Measurements from ENCODE around the gene GMPR2. TPM values are rescaled to one million over a fixed set of nuclear protein-coding genes. Genes with fewer than 3 reads are reported as not detected.

The GMPR2 gene
- total and polyA plus RNA-seq, 2 of the 4 experiments (the other 2 are of a cell fraction) = 63.7 to 92.5 TPM

- CTCF ChIA-PET = interaction anchor here (2.5 kb wide), 1 partner anchor 10 kb away, joined by 7 read pairs; the partner anchor contains the start of gene MDP1
Observed at GRCh38 chr14:24226473-24226872, 6.3 kb upstream of the GMPR2 start.

More at GRCh38 chr14:24226473-24226872, 6.3 kb upstream of the GMPR2 start:
- no peaks in the 10 kb centered on the region for H3K9me3 ChIP-seq (ENCODE audit: control insufficient read depth, insufficient read depth, low read length)
- DNase-seq (no peak), ATAC-seq (ENCODE audit: low read depth) (no peak)
- TF ChIP-seq, protein P1, sequence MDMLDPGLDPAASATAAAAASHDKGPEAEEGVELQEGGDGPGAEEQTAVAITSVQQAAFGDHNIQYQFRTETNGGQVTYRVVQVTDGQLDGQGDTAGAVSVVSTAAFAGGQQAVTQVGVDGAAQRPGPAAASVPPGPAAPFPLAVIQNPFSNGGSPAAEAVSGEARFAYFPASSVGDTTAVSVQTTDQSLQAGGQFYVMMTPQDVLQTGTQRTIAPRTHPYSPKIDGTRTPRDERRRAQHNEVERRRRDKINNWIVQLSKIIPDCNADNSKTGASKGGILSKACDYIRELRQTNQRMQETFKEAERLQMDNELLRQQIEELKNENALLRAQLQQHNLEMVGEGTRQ (IDR thresholded peaks at IDR 0.05; ENCODE audit: low read depth, low read length) = no peak
- peak; percentile 95 for TF ChIP-seq MAFK (IDR thresholded peaks at IDR 0.05; ENCODE audit: low read depth, low read length)
- H2BK120ac ChIP-seq (ENCODE audit: low read depth, low read length) = no peak overlapping the region
- H3K9ac ChIP-seq (ENCODE audit: low read depth, low read length) = no peak overlapping the region
- H4K5ac ChIP-seq (ENCODE audit: low read depth, low read length) = no peak overlapping the region
- H3K4me3 ChIP-seq (ENCODE audit: insufficient read depth, low read depth, low read length) = no peak overlapping the region
- H4K8ac ChIP-seq (ENCODE audit: low read depth in 2 of 2, low read length in 2 of 2) = no peak overlapping the region
- in situ Hi-C loops (cut with MboI; ENCODE audit: low sequenced_read_pairs) (no loop called here), dilution Hi-C loops (cut with HindIII; ENCODE audit: low sequenced_read_pairs, unreplicated experiment) (no loop called here), intact Hi-C loops (cut with micrococcal nuclease) (no loop called here)
- no TSS peak for BruUV-seq (replicated peaks)
- H3K14ac ChIP-seq (replicated peaks; ENCODE audit: low read depth, low read length) = no peak overlapping the region
- H2BK15ac ChIP-seq (ENCODE audit: low read depth, low read length) = no peak overlapping the region
- H3K27me3 ChIP-seq (ENCODE audit: control insufficient read depth, insufficient read depth, low read length) = no peaks in the 10 kb centered on the region
- H2AK5ac ChIP-seq (ENCODE audit: low read depth, low read length) = no peak overlapping the region
- POLR2A ChIA-PET (ENCODE audit: unreplicated experiment) = no interaction called here
- H3K23ac ChIP-seq (ENCODE audit: low read depth, low read length) = no peak overlapping the region
- no peak overlapping the region for H2AFZ ChIP-seq (replicated peaks; ENCODE audit: low read length, poor library complexity)
- peaks cover 4% of the 10 kb centered on the region for H3K4me1 ChIP-seq (ENCODE audit: control insufficient read depth, insufficient read depth, low read length)
- H3K9me1 ChIP-seq (ENCODE audit: insufficient read depth, low read length) = peaks cover 3% of the 10 kb centered on the region; the same call in 1 of the 2 replicates
- H3K56ac ChIP-seq (ENCODE audit: extremely low read depth, insufficient read depth, low read length) = no peak overlapping the region
- peaks cover 10 to 49% of the 10 kb centered on the region in 2 experiments for H3K79me1 ChIP-seq (ENCODE audit: low read depth in 1 of 2, low read length in 2 of 2)
- H3K4me2 ChIP-seq (ENCODE audit: low read depth, low read length) = no peak overlapping the region
- no peak overlapping the region for H3K18ac ChIP-seq (ENCODE audit: low read depth, low read length)
- H2BK20ac ChIP-seq (ENCODE audit: low read depth, low read length) = no peak overlapping the region
- no peak overlapping the region for H2BK5ac ChIP-seq (ENCODE audit: low read depth, low read length, poor library complexity, severe bottlenecking)
- no peak overlapping the region for H4K91ac ChIP-seq (ENCODE audit: insufficient read depth, low read depth, low read length)
- H3K4ac ChIP-seq (ENCODE audit: low read depth, low read length) = no peak overlapping the region
- no peak overlapping the region for H2AK9ac ChIP-seq (replicated peaks; ENCODE audit: low read depth, low read length, poor library complexity)
- H3K36me3 ChIP-seq (ENCODE audit: control insufficient read depth, insufficient read depth, low read length) = peaks cover 6% of the 10 kb centered on the region; the same call in 1 of the 2 replicates
- no peak overlapping the region for H3K27ac ChIP-seq (ENCODE audit: insufficient read depth, low read length)
- WGBS, 2 experiments (ENCODE audit: extremely low coverage in 2 of 2, insufficient read length in 1 of 2) = no CpG with 5 or more reads among the region's 1 CpG
- H4K20me1 ChIP-seq (ENCODE audit: insufficient read depth, low read length) = no peaks in the 10 kb centered on the region; the same call in 1 of the 2 replicates

Measured in IMR-90 (cell line).